ENCODE data around the gene JMJD8. TPM values are rescaled to one million over a fixed set of nuclear protein-coding genes. Genes with fewer than 3 reads are reported as not detected.

Gene JMJD8
- total and polyA plus RNA-seq, 9 of the 15 experiments (the other 6 are each of a cell fraction or from before 2014, with no cell fraction given): 1.2 to 50.6 (median 29.3) TPM

- TF ChIP-seq MXD1 (CRISPR knock-in tag; IDR thresholded peaks at IDR 0.05; ENCODE audit: borderline replicate concordance, poor library complexity, severe bottlenecking) (no peak), NR0B1 (IDR thresholded peaks at IDR 0.05; ENCODE audit: partially characterized antibody) (no peak), RBM15 (IDR thresholded peaks at IDR 0.05; ENCODE audit: insufficient read depth, low read length) (no peak), JUND (IDR thresholded peaks at IDR 0.05; ENCODE audit: borderline replicate concordance, low read depth, low read length) (peak; percentile 25; the same call in 1 of the 2 replicates), JUND (tag; IDR thresholded peaks at IDR 0.05; ENCODE audit: borderline replicate concordance, low read depth, low read length) (no peak; the same call in 2 of the 3 replicates), MBD1 (CRISPR knock-in tag; IDR thresholded peaks at IDR 0.05) (no peak), NCOA2 (IDR thresholded peaks at IDR 0.05; ENCODE audit: partially characterized antibody in 2 of 2) (no peak), TCFL5 (CRISPR knock-in tag; conservative IDR thresholded peaks at IDR 0.05) (no peak), ZNF436 (CRISPR knock-in tag; IDR thresholded peaks at IDR 0.05) (no peak), CREM (IDR thresholded peaks at IDR 0.05; ENCODE audit: low read depth) (no peak), ATF2 (CRISPR knock-in tag; IDR thresholded peaks at IDR 0.05) (no peak), U2AF2 (optimal IDR thresholded peaks at IDR 0.05; ENCODE audit: low read depth, low read length) (no peak), ZNF707 (CRISPR knock-in tag; conservative IDR thresholded peaks at IDR 0.05) (no peak), ARID4B (CRISPR knock-in tag; IDR thresholded peaks at IDR 0.05) (no peak)
These were observed 36.4 kb upstream of the JMJD8 start (continued) for GRCh38 chr16:720447-720989.

Data from K562 (cell line).